HG02623 (cell line): ENCODE measurements around the gene PLA2G4F.

Source experiments
- ATAC-seq: cut with Tn5 transposase; IDR thresholded peaks from one replicate; pipeline ENCODE4 v1.9.1; 2021; ENCODE audit warnings: moderate library complexity; ENCODE audit not compliant: unreplicated experiment

The PLA2G4F gene

GRCh38 chr15:42134617-42135245 is 21.7 kb downstream of the PLA2G4F start:
- no peak for ATAC-seq

DNA sequence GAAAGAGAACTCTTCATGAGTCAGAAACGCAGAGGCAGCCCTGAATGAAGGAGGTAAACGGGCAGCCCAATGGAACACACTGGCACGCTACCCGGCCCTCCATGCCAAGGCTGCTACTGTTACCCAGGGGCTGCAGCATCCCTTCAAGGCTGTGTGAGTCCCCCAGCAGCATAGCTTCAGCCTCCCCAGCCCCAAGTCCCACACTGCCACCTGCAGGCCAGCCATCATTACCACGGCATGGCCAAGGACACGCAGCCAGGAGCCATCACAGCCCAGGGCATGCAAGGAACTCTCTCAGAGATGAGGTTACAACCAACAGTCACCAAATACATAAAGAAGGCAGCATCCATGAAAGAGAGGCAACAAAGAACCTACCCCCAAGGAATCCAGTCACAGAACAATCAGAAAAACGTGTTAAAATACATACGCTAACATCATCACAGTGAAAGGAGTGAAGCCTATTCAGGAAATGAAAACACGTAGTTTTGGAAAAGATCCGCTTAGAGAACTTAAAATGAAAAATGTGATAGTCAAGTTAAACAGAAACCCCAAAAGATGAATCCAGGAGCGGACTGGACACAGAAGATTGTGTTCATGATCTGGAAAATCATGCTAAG is 22.4 kb downstream of the PLA2G4F start:
- no peak for ATAC-seq

- no peak for ATAC-seq
Observed at GRCh38 chr15:42133356-42133755, 23.1 kb downstream of the PLA2G4F start.

DNA sequence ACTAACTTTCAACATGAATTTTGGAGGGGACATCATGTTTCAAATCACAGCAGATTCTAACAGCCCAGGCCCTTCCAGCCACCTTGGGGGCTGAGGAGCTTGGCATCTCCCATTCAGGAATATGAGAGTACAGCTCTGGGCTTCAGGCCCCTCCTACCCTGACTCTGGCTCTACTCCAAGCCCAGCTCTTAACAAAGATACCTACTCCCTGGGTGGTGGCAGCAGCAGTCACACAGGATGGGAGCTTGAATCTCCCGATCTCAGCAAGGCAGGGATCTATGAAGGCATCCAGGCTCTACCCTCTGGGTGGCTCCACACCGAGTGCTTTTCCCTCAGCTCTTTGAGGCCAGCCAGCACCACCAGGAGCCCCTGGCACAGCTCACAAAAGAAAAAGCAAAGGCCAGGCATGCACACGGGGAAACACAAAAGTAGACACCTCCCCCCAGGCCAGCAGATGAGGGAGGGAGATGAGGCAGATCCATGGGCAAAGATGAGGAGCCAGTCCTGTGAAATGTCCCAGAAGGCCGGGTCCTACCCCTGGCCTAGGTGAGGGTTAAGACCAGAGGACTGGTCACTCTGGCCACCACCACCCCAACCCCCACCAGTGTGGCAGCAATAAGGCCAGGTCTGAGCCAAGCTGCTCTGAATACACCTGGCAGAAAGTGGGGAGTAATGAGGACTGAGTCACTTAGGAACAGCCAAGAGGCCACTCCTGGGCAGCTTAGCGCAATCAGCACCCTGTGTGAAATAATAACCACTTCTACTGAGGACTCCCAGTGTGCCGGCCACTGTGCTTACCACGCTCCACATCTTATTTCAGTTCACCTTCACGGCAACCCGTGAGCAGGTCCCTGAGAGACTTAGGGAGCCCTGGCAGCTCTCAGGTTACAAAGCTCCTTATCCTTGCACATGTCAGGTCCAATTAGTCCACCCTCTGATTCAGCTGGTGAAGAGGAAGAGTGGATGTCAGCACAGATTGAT is 24.3 kb downstream of the PLA2G4F start:
- no peak for ATAC-seq

DNA sequence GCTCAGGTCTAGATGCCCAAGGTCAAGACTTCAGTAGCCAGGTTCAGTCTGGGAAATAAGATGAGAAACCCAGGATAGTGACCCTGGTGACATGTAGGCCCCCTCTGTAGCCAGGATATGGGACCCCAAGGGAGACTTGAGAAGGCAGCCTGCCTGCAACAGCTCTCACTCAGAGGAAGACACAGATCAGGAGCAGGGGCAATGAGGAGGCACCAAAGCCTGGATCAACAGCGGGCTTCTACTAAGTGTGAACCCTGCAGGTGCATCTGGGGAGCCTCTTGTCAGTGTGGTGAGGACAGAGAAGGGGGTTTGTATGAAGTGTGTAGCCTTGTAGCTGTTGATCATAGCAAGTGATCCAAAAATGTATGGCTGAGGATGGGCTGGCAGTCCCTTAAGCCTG is 25.4 kb downstream of the PLA2G4F start:
- no peak for ATAC-seq

GRCh38 chr15:42130246-42130986 is 26.0 kb downstream of the PLA2G4F start:
- ATAC-seq = no peak

GRCh38 chr15:42129364-42129763 is 27.1 kb downstream of the PLA2G4F start:
- ATAC-seq = no peak

GRCh38 chr15:42128476-42128875 is 28.0 kb downstream of the PLA2G4F start:
- no peak for ATAC-seq

DNA sequence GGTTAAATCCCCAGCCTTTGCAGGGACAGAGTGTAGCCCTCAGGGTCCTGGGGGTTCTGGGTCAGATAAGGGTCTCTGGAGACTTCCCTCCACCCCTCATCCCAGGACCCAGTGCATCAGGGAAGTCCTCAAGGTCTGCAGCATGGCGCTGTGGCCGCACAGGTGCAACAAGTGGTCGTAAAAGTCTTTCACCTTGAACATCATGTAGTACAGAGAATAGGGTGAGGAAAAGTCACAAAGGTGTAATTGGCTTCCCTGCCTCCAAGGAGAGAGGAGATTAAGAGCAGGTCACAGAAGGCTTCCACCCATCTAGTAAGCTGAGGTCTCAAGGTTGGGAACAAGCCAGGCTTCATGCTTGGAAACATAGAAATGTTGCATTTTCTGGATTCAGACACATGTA is 32.9 kb downstream of the PLA2G4F start:
- no peak for ATAC-seq

- ATAC-seq = no peak
Observed at GRCh38 chr15:42121682-42122081, 34.8 kb downstream of the PLA2G4F start.

DNA sequence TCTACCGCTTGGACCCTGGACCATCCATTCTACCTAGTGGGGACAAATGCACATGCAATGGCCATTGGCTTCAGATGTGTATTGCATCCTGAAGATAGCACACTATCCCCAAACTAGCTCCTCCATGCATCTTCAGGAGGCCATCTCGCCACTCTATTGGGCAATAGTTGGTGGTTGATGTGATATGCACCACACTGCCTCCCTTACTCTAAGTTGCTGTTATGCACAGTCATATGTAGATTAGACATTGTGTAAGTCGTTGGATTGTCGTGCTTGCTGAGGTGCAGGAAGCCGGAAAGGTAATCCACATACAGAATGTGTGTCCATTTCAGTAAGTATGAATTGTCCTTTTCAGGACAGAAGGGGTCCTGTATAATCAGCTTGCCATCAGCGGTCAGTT is 35.4 kb downstream of the PLA2G4F start:
- no peak for ATAC-seq

GRCh38 chr15:42120285-42120684 is 36.2 kb downstream of the PLA2G4F start:
- no peak for ATAC-seq

- no peak for ATAC-seq
Observed at GRCh38 chr15:42119446-42119760, 37.0 kb downstream of the PLA2G4F start.

DNA sequence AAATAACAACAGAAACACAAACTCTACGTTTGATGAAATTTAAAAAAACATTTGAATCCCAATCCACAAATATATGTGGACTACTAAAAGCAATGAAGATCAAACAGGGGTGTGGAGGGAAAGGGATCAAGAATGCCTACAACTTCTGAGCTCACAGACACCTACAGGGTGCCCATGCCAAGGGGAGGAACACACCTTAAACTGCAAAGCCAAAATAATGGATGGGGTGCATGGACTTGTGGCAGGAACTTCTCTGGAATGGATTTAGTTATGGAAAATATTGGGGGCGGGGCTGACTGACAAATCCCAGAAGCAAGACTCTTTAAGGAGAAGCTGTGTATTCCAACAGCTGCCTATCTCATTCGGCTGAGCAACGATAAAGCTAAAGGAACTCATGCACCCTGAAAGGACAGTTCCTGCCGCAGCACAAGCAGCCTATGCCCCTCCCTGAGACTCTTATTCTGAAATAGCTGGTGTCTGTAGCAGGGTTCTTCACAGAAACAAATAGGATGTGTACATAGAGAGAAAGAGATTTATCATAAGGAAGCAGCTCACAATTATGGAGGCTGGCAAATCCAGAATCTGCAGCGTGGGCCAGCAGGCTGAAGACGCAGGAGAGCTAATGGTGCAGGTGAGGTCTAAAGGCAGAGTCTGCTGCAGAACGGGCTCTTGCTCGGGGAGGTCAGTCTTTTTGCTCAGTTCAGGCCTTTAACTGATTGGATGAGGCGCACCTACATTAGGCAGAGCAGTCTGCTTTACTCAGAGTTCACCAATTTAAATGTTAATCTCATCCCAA is 37.6 kb downstream of the PLA2G4F start:
- ATAC-seq = no peak

DNA sequence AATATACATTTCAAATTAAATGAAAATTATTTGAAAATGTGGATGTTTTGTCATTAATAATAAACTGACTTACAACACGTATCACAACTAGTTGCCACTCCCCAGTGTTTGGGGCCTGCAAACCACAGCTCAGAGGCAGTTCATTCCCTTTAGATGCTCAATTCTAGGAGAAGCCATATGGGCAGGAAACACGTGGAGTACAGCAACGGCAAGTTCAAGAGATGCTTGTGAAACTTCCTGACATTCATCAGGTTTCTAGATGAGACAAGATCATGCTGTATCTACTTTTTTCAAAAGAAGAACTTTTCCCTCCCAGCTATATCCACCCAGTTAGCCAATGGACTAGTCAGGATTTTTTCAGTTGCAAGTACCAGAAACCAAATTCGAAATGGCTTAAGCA is 44.5 kb downstream of the PLA2G4F start:
- ATAC-seq = no peak

DNA sequence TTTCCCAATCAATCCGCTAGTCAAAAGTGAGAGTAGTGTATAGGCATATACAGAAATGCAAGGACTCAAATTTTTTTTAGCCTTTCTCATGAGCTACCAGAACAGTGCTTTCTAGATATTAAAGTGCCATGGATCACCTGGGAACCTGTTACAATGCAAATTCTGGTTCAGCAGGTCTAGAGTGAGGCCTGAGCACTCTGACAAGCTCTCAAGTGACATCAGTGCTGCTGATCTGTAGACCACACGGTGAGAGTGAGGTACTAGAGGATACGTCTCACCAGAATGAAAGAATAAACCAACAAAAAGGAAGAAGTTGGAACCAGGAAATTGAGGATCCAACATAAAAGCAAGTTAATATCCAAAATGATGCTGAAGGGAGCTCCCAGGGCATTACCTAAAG is 46.1 kb downstream of the PLA2G4F start:
- ATAC-seq = no peak

GRCh38 chr15:42108806-42109205 is 47.6 kb downstream of the PLA2G4F start:
- no peak for ATAC-seq

DNA sequence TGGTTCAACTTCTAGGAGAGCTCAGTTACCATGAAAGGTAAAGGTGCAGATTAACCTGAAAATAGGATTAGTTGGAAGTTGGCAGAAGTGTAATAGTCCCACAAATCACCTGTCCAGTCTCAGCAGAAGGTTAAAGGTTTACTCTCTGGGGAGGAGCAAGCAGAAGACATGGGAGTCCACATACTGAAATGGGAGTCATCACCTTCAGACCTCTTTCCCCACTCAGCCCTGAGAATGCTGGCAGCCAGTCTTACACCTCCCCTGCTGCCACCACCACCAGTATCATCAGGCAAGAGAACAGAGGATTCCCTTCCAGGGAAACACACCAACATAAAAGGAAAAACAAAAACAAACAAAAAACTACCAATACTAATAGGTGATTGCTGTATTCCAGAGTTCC is 48.2 kb downstream of the PLA2G4F start:
- no peak for ATAC-seq

DNA sequence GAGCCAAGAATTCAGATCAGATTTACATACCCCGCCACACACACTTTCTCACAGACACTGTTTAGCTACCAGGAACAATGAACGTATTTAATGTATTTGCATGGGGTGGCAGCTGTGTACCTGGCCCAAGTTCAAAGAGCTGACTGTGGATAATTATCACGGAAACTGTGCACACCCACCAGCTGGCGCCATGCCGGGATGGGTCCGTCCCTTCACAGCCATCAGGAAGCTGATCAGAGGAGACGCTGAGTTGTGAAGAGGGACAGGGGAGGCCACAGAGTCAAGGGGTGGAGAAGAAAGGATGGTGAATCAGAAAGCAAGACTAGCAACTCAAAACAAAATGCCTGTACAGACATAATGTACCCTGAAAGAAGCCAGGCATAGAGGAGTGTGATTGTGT is 49.0 kb downstream of the PLA2G4F start:
- no peak for ATAC-seq

DNA sequence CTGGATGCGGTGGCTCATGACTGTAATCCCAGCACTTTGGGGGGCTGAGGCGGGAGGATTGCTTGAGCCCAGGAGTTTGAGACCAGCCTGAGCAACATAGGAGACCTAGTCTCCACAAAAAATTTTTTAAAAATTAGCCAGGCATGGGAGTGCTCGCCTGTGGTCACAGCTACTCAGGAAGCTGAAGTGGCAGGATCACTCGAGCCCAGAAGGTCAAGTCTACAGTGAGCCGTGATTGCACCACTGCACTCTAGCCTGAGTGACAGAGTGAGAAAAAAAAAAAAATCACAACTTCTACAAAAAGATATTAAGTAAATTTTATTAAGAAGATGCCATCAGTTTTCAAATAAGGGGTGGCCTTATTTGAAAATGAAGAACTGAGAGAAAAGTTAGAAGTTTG is 50.1 kb downstream of the PLA2G4F start:
- ATAC-seq = no peak
